ENCODE measurements around the gene BTN1A1.
"Not testable (repeated sequence)": the region's sequence is repeated elsewhere in the genome, so short reads cannot be mapped to it uniquely, and the experiment has no call there.

Gene BTN1A1

DNA sequence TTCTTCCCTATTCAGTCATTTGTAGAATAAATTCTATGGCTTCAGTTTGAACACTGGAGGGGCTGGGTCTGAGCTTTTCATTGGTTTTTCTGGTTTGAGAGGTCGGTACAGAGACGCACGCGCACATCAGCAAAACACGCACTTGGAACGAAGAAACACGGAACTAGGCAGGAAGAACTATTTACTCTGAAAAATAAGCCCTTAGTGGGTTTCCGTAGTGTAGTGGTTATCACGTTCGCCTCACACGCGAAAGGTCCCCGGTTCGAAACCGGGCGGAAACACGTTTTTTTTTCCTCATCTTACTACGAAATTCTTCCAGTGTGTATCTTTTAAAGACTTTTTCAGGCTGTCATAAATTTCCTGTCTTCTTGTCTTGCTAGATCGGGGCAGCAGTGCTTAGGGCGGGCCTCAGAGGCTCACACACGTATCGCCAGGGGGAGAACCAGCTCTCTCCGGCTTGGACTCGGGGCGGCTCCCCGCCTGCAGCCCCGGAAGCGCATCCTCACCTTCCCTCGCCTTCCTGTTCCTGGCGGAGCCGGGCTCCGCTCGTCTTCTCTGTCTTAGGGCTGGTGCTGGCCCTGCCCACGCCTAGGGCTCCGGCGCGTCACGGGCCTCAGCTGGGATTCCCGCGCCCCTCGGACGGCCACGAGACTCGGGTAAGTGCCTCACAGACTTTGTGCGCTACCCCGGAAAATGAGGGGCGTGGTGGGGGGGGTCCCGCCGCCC lies 37.9 kb downstream of the BTN1A1 start, which contains the start of gene HMGN4:
Gene HMGN4 (plus strand): TSS at position 521 of the 726 bp plus-strand sequence. CDS start 6,841 bp downstream, outside the sequence.
- DNase-seq (ENCODE audit: low read depth): peak; percentile 65

- DNase-seq (ENCODE audit: low read depth): no peak
These were observed 38.4 kb downstream of the BTN1A1 start for GRCh38 chr6:26538572-26538902.

DNA sequence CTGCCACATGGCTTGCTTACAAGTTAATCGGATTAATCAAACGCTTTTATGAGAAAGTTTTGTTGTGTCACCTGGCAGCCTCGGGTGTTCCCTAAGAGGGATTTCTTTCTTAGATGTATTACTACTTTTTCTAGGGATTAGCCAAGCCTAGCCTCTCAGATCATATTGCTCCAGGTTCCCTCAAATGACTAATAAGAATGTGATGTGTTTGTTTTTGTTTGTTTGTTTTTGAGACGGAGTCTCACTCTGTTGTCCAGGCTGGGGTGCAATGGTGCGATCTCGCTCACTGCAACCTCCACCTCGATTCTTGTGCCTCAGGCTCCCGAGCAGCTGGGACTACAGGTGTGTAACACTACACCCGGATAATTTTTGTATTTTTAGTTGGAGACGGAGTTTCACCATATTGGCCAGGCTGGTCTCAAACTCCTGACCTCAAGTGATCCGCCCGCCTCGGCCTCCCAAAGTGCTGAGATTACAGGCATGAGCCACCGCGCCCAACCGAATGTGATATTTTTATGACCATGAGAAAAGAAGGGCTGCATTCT lies 39.0 kb downstream of the BTN1A1 start:
- no peak for DNase-seq (ENCODE audit: low read depth)

DNA sequence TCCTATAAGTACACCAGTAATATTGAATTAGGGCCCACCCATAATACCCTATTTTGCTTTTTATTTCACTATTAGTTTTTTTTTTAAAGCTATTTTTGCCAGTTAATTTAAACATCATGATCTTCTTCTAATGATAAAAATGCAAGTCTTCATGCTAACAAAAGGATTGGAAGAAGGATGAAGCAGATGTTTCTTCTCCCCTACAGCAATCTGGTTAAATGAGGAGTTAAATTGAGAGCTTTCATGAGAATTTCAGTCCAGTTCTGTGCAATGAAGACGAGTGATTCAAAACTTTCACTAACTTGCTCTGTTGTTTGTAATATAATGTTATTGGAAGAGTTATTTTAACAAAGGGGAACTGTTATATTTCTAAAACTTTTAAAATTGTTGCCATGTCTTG lies 41.5 kb downstream of the BTN1A1 start:
- DNase-seq (ENCODE audit: low read depth): no peak

DNA sequence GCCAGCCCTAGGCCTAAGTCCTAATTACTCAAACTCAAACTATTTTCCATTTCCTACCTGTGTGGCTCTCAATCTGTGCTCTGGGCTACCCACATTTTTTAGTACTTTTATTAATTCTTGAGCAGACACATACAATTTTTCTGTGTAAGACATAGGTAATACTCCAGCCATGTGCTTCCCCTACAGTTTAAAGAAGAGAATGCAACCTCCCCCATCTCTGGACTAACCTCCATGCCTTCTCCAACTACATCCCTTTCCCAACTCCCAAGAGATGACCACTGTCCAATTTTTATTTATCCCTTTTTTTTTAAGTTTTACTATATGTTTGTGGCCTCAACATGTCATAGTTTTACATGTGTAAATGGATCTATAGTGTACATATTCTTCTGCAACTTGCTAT lies 43.9 kb downstream of the BTN1A1 start:
- DNase-seq (ENCODE audit: low read depth): no peak

DNA sequence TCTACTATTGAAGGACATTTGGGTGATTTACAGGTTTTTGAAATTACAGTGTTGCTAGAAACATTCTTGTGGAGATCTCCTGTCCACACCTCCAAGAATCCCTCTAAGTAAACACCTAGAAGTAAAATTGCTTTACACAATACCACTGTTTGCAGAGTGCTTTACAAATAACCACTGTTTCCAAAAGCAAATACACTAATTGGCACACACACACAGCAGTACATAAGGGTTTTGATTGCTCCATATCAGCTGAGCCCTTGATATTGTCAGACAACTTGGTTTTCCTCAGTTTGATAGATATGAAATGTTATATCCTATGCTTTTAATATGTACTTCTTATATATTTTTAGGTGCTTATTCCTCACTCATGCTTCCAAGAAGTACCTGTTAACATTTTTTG lies 44.4 kb downstream of the BTN1A1 start:
- DNase-seq (ENCODE audit: low read depth): no peak

DNA sequence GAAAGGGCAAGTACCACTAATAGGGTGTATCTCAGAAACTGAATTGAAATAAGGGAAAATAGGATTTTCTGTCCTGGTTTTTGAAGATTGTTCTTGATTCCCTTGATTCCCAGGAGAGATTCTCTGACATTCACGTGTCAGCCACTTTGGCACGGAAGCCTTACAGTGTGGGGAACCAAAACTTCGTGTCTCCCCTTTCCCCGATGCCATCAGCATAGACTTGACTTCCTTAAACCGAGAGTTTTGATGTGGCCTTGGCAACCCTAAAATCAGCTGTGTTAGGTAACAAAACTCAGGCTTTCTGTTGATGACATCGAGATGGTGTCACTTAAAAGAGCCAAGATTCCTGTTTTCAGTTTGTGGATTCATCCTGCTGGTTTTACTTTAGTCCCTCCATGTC lies 45.5 kb downstream of the BTN1A1 start:
- no peak for DNase-seq (ENCODE audit: low read depth)

GRCh38 chr6:26547363-26547762 lies 47.3 kb downstream of the BTN1A1 start:
- DNase-seq (ENCODE audit: low read depth): not testable (repeated sequence)

- no peak for DNase-seq (ENCODE audit: low read depth)
These were observed 50.3 kb downstream of the BTN1A1 start for GRCh38 chr6:26550250-26550993.

DNA sequence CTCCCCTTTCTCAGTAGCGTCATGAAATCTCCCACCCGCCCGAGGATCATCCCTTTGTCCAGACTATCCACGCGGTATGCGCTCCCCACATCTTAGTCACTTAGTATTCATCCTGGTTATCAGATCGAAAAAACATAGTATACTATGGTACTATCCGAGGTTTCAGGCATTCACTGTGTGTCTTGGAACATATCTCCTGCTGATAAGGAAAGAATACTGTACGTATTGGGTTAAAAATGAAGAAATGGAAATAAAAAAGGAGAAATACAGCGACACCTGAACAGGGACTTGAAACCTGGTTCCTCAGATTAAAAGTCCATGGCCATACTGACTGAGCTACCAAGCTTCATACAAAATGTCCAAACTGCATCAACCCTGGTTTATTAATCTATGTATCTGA lies 52.1 kb downstream of the BTN1A1 start:
- no peak for DNase-seq (ENCODE audit: low read depth)

GRCh38 chr6:26552640-26553188 lies 52.6 kb downstream of the BTN1A1 start:
- no peak for DNase-seq (ENCODE audit: low read depth)

DNA sequence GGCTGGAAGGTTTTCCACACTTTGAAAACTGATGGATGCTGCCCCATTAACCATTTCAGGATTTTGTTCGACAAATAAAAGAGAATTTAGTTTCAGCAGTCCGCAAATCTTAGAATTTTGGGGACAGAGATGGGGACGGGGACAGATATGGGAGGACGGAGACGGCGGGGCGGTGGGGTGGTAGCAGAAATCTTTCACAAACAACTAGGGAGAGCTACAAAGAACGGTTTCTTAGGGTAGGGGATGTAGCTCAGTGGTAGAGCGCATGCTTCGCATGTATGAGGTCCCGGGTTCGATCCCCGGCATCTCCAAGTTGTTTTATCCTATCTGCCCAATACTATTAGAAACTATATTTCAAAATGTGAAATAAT lies 53.1 kb downstream of the BTN1A1 start:
- peak; percentile 59 for DNase-seq (ENCODE audit: low read depth)

- peak; percentile 63 for DNase-seq (ENCODE audit: low read depth)
These were observed 53.7 kb downstream of the BTN1A1 start for GRCh38 chr6:26553635-26554446.

- no peak for DNase-seq (ENCODE audit: low read depth)
These were observed 54.3 kb downstream of the BTN1A1 start for GRCh38 chr6:26554447-26554696.

DNA sequence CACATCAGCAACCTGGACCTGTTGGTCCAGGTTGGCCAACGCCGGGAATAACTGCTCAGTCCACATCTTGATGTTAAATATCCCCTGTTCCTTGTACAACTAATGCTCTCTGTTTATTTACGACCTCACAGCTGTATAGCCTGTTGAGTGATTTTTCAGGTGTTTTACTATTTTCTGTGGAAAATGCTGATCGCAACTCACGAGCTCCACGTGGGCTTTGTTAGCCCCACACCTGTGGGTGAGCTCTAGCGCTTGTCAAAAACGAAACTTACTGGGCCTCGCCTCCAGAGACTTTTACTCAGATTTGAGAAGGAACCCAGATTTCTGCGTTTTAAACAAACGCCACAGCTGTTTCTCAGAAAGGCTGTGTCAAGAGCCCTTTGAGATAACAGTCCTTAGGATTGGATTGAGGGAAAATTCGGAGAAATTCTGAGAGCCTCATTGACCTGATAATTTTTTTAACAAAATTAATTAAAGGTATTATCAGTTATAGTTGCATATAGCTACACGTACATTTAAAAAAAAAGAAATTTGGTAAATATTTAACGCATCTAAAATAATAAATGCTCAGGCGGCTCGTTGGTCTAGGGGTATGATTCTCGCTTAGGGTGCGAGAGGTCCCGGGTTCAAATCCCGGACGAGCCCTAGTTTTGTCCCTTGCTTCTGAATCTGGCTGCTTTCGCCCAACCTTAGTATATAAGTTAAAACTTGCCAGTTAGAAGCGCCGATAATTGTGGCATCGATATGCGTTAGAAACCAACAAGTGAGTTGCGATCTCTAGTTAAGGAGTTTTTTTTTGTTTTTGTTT lies 54.8 kb downstream of the BTN1A1 start:
- no peak for DNase-seq (ENCODE audit: low read depth)

GRCh38 chr6:26555505-26556262 lies 55.6 kb downstream of the BTN1A1 start:
- no peak for DNase-seq (ENCODE audit: low read depth)

GRCh38 chr6:26556263-26557070 lies 56.4 kb downstream of the BTN1A1 start:
- DNase-seq (ENCODE audit: low read depth): no peak
